Activated CD4-positive, alpha-beta T cell treated with anti-CD3 and anti-CD28 coated beads, Interleukin-2, amount 50 U/mL, for 1 hour (primary cell): ENCODE measurements around the gene EFCAB6.

Experiments
- DNase-seq: peaks from one replicate; pipeline ENCODE4 v3.0.0-alpha.2; 2020

Gene EFCAB6

DNA sequence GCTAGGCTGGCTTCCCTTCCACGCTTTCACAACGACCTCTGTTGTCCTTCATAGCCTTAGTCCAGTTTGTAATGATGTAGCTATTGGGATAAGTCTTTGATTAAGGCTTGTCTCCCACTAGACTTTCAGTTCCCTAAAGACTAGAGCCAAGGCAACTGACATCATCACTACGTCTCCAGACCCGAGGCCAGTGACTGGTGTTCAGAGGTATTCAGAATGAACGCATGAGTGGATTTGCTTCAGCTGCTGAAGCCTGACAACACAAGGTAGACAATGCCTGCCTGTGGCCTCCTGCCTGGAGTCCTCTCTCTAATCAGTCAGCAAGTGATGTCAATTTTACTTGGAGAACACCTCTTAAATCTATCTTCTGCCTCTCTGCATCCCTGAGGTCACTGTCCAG lies 13.6 kb downstream of the EFCAB6 start:
- DNase-seq = no peak

DNA sequence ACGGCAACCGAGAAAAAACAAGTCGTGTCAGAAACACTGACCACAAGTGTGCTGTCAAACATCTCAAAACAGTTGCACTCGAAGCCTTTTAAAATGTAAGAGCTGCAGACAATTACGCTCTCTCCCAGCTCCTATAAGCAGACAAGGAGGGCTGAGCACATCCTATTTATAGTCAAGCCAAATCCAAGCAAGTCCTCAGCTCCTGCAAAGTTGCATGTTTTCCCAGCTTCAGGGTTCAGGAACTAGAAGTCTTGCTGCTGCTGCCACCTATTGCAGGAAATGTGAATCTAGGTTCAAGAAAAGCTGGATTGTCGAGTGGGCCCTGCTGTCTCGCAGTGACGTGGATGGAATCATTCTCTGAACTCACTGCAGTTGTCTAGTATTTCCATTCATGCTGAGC lies 15.5 kb downstream of the EFCAB6 start:
- no peak for DNase-seq

DNA sequence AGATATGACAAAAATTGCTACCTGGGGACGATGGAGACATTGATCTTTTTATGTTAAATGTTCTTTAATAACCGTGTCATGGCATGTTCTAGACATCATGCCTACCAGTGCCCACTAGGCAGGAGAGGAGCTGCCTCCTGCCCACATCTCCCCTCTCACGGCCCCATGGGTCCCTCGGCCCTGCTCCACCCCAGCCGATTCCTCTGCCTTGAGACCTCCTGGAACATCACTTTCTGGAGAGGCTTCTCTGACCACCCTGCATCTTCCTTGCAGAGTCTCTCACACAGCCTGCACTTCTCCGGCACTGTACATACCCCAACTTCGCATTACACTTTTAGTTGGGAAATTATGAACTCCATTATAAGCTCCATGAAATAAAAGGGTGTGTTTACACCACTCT lies 16.8 kb downstream of the EFCAB6 start:
- no peak for DNase-seq

DNA sequence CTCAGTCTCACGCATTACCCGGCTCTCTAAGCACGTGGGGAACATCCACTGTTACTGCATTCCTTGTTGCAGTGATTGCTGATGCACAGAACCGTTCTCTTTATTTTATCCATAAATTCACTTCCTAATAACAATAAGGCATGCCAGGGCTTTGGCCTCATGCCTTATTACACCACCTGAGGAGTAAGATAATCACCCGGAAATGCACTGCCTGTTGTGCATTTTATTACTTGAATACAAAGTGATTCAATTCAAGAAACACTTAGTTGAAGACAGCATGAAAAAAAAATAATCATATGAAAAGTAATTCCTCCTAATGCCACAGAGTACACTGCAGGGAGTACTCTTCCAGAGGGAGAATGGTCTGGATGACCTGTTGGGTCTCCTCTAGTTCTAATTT lies 19.2 kb downstream of the EFCAB6 start:
- no peak for DNase-seq

DNA sequence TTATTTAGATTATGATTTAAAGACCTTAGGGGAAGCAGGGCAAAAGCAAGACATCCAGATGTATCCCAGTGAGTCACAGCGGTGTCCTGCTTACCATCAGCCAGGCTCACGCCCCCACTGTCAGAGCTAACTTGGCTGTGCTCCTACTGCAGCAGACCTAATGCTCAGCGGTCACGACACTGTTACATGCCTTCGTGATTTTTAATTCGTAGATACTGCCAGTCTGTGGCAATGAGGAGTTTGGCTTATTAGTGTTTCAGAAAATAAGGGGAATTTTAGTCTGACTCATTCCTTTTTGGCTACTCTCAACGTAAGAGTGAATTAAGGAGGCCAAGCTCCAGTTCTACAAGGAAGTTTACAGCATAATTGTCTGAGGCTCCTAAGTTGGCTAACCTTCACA lies 22.7 kb downstream of the EFCAB6 start:
- DNase-seq = no peak

DNA sequence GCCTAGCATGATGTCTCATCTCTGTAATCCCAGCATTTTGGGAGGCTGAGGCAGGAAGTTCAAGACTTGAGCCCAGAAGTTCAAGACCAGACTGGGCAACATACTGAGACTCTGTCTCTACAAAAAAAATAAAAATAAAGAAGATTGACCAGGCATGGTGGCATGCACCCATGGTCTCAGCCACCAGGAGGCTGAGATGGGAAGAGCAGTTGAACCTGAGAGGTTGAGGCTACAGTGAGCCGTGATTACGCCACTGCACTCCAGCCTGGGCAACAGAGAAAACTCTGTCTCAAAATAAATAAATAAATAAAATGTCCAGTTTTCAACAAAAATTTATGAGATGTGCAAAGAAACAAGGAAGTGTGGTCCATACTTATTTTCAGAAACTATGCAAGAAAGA lies 28.3 kb downstream of the EFCAB6 start:
- DNase-seq = no peak

DNA sequence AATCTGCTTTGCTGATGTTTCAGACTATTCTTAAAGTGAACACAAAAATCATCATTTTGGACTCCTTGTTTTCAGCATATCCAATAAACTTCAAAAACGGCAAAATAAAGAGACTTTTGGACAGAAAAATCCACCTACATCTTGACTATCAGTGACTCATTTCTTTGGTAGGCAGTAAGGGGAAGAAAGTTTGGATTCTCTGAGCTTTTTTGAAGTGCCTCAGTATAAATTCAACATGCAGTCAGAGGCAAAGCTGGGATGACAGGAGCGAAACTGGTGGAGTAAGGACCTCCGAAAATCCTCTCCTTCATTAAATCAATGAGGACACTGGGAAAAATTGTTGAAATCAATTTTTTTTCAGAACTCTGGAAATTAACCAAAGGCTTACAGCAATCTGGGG lies 29.7 kb downstream of the EFCAB6 start:
- DNase-seq = no peak

DNA sequence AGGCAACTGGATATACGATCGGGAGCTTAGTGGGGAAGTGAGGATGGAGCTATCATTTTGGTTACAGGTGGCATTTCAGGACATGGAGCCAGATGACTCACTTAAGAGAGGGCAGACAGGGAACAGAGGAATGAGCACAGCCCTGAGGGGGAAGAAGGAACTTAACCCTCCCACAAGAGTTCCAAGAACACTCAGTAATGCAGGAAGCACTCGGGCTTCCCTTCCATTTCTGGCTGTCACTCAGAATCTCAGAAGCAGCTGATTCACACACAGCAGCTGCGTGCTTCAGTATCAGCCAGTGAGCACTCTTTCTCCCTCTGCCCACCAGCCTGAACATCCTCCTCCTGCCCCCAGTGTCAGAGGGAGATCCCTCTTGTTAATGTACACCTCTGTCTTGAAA lies 34.8 kb downstream of the EFCAB6 start:
- DNase-seq = no peak

DNA sequence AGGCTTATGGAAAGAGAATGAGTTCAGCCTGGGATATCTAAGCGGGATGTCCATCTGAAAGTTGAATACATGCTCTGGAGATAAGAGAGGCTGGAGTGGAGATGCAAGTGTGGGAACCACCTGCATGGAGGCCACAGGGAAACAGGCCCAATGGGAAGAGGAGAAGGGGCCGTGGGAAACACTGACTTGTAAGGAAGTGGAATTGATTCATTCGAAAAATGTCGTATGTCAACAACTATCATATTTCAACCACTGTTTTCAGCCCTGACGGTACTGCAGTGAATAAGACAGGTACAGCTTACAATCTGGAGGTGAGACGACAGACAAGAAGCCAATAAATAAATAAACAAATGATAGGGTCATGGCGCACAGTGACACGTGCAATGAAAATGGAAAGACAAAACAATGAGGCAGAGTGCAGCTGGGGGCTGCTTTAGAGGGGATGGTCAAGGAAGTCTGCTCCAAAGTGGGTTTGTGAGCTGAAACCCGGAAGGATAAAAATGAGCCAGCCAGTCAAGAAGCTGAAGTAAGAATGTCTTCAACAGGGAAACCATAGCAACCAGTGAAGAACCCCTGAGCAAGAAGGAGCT lies 35.9 kb downstream of the EFCAB6 start:
- DNase-seq = no peak

DNA sequence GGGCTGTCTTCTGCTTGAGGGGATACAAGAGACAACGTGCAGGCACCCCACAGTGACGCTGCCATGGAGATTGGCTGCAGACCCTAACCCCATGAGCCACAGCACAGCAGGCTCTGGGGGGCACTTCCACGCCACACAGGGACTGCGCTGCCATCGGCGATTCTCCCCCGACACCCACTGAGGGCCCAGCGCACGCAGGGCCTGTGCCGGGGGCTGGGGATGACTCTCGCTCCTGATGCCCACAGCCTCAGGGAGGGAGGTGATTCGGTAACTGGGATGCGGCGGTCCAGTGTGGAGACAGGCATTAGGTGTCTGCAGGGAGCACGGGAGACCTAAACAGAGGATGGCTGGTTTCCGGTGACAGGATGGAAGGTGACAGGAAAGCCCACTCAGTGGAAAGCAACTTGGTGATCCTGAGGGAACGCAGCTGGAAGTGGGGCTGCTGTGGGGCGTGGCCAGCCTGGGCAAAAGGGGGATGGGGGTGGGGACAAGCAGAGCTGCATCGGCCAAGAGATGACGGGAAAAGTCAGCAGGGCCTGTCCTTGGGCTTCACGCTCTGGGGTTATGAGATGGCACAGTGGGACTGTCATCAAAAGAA lies 37.7 kb downstream of the EFCAB6 start:
- no peak for DNase-seq

DNA sequence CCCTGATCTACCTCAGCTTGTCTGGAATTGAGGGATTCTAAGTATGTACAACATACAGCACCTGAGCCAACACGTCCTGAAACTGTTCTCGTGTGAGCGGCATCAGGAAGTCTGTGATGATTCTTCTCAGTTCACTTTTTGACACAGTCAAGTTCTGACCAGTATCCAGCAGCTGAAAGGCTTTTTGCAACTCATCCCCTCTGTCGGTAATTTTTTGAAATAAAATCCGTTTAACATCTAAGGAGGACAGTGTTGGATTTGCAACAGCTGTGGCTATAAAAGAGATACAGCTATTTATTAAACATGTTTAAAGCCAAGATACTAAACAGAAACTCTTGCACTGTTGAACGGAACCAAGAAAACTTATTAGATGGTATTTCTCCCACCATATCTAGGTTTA lies 39.3 kb downstream of the EFCAB6 start:
- no peak for DNase-seq

DNA sequence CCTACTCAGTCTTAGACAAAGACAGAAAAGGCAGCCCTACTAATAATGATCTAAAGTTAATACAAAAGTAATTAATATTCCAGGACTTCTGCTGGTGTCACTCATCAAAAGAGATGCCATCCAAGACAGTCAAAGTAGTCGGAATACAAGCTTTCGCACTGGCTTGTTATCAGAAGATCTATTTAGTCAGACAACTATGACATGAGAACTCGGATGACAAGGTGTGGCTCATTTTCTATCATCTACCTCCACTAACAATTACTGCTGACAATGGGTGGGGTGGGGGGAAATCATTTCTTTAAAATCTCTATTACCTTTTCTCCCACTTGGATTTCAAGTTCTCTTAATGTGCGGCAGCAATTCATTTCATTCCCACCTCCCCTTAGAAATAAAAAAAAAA lies 56.7 kb downstream of the EFCAB6 start:
- no peak for DNase-seq

DNA sequence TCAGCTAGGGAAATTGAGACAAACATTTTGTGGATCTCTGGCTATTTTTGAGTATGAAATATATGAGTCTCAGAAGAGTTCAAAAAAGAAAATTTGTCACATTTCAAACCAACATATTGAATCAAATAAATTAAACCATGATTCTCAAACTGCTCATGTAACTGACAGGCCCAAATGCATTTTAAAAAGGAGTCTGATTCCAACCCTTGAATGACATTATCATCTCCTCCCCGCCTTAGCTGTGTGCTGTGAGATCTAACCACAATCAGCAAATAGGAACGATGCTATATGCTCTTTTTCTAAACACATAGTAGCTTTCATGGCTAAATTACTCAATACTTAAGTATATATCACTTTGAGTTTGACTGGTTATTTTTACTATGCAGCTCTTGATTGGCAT lies 57.1 kb downstream of the EFCAB6 start:
- no peak for DNase-seq

DNA sequence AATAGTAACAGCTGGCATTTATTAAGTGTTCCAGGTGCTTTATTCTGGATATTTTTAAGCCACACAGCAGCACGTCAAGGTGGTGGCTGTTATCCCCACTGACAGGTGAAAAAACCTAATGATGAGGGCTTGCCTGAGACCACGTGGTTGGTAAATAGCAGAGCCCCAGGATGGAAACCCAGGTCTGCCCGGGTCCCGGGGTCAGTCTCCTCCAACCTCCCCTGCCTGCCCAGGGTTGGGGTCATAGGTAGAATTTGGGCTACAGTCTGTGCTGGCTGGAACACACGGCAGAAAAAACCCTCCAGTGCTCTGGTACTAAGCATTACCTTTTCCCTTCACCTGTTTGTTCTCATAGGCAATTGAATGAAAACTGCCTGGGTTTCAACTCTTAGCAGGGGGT lies 57.9 kb downstream of the EFCAB6 start:
- no peak for DNase-seq

DNA sequence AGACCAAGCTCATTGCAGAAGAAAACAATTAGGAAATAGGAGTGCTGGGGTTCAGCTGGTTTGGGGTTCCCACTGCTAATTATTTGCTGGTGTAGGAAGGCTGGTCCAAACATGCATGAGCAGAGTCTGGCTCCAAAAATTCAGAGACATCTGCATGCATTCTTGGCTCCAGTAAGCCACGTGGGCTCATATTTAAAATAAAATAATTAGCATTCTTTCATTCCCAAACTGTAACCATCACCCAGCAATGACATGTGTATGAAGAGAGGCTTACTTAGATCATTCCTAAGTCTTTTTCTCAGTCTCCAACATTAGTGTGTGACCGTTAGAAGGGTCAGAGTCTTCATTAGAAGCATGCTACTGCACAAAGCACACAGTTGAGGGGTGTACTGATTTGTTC lies 58.4 kb downstream of the EFCAB6 start:
- no peak for DNase-seq

DNA sequence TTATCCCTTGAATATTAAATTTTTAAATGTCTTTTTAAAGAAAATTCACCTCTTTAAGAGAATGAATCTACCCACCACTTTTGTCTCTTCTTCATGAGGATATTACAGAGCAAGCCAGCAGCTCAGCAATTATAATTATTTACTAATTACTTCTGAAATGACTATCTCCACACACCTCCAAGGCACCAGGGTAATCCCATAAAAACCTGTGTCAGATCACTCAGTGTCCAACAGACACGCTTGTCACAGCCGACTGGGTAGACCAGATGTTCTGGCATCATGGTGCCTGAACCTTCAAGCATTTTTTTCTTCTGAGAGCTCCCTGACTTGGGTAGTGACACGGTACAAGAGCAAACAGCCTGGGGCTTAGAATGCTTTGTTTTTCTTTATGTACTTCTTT lies 61.4 kb downstream of the EFCAB6 start:
- no peak for DNase-seq

DNA sequence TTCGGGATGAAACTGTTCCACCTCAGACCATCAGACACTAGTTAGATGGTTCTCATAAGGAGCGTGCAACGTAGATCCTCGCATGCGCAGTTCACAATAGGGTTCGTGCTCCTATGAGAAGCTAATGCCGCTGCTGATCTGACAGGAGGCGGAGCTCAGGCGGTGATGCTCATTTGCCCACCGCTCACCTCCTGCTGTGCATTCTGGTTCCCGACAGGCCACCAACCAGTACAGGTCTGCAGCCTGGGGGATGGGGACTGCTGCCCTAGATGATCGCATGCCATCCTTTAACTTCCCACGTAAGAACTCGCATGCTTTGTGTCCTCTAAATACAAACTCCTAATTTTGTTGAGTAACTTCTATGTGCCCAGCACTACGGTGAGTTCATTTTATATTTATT lies 62.6 kb downstream of the EFCAB6 start:
- no peak for DNase-seq

DNA sequence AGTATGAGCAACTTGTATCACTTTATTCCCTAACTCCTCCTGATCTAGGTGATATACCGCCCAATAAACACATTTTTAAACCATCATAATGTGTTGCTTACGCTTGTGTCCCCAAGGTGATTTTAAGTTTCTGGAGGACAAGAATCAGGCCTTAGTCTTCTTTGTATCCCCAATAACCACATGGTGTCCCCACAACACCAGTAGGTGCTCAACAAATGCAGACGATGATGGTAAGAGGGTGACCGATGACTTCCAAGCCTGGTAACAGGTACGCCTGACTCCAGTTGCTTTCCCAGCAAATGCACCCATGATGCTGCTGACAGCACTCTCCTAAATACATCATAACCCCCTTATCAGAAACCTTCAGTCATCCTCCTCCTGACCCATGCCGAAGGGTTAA lies 64.2 kb downstream of the EFCAB6 start:
- DNase-seq = no peak

DNA sequence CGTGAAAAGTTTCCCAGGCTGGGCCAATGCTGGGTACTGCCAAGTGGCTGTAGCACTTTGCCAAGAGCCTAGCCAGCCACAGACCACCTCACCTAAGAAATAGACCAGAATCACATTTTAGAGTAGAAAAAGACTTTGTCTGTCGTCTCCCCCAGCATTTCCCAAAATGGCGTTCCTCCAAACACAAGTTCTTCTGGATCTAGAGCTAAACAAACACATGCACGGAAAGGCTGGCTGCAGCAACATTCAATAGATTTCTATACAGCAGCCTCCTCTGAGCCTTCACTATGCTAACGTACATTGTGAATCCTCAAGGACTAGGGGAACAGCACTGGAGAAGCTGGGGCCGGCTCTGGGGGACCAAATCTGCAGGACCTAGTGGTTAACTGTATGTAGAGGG lies 65.0 kb downstream of the EFCAB6 start:
- no peak for DNase-seq

DNA sequence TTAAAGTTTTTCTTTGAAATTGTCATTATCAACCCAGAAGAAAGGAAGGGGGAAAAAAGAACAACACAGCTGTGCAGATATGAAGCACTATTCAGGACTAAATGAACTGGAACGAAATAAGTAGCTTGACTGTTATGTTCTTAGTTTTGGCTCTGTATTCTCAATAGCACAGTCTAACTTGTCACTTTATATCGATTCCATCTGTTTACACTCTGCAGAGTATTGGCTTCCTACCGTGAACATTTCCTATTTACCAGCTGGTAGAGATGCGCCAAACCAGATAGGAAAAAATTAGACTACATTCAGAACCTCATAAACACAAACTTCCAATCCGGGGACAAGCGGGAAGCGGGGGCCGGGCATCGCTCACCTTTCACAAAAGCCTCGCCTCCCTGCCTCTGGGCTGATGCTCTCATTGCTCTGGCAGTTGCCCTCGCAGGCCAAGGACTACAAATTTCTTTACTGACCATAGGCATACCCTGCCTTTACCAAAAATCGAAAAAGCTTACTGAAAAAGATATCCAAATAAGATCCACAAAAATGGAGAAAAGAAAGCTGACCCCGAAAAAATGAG lies 66.2 kb downstream of the EFCAB6 start:
- DNase-seq = no peak

DNA sequence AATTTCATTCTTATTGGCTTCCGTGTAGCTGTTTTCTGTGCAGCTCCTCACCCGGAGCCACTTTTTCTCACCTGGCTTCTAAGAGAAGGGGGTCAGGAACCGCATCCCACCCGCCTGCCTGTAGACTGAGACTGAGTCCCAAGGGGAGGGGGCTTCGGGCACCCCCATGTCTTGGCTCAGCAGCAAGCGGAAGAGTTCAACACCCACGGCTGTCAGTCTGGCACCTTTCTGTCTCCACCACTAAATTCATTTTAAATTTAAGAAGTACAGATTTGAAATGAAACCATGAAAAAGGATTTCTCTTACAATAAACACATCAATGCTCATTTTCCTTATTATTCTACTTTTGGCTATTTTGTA lies 66.7 kb downstream of the EFCAB6 start:
- no peak for DNase-seq

DNA sequence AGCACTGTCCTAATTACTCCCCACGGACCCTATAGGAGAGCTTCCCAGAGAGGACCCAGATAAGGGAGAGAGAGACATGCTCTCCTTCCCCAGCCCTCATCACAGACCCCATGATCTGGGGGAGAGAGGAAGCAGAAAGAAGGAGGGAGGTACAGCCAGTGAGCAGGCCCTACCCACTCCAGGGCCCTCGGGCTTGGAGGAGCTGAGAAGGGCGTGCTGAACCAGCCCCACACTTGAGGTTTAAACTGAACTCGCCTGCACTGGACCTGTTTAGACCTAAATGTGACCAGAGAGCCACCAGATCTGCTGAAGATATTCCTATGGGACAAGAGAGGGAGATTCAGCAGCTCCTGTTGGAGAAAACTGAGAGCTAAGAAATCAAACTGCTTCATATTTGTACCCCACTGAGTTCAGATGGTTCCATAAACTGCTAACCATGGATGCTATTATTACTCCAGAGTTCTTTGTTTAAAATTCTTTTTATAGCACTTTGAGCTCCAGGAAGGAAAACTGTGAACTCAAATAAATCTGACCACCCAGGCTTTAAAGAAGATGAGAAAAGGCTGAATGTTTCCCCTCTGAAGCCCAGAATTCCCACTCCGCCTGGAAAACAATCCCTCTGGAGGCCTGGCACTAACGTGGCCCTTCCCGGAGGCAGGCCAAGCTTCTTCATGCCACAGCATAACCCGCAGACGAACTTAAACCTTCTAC lies 67.2 kb downstream of the EFCAB6 start:
- no peak for DNase-seq

DNA sequence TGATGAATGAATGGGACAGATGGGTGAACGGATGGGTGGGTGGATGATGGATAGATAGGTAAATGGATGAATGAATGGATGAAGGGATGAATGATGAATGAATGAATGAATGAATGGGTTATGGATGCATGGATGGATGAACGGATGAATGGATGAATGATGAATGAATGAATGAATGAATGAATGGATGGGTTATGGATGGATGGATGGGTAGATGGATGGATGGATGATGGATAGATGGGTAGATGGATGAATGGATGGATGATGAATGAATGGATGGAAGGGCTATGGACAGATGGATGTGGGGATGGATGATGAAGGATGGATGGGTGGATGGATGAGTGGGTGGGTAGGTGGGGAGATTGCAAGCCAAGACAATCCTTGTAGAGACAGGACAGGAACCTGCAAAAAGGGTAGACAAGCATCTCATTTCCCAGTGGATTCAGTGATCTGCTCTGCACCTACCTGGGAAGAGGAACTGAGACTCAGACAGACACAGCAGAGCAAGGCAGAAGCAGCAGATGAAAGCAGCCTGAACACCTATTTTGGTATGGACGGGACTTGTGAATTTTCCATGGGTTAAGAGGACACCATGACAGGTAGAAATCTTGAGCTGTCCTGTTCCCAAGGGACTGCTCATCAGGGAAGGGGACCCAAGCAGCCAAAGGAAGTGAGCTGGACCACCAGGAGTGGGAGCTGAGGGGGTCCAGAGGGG lies 68.0 kb downstream of the EFCAB6 start:
- no peak for DNase-seq

DNA sequence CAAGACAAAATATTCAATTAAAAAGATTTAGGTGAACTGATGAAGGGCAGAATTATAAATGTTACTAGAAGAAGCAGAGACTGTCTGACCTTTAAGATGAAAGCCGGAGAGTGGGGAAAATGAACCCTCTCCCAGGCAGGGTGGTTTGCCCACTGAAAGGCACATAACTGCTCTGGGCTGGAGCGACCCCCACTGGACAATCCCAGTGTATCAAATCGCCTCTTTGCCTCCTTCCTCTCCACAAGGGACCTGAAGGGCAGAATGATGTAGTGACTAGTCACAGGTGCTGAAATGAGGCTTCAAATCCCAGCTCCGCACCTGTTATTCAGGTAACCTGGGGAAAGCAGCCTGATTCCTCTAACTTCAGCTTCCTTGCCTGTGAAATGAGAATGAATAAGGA lies 69.0 kb downstream of the EFCAB6 start:
- DNase-seq = no peak
